Omental fat pad (tissue), 4 donors: ENCODE results near the gene SLC43A3. TPM values are rescaled to one million over a fixed set of nuclear protein-coding genes. Genes with fewer than 3 reads are reported as not detected.

Experiments
- ATAC-seq: fragments of 150-250 bp; one replicate; pipeline ENCODE4 v1.9.1; 2016; ENCODE audit warnings: mild to moderate bottlenecking, moderate library complexity; ENCODE audit not compliant: low FRiP score
- DNase-seq: peaks from one replicate; pipeline ENCODE4 v3.0.0-alpha.2; 2019; ENCODE audit warnings: low spot score
- total RNA-seq, 4 donors: library from RNA; depleted of rRNA; stranded (reverse); fragments of >200 nt; gene quantifications; one replicate each; pipeline ENCODE4 v1.1.0, GENCODE V29; 2016
- TF ChIP-seq, protein P1 (sequence below), 3 donors: fragments of 450-650 bp; IDR thresholded peaks; one replicate each; pipeline ENCODE4 v1.5.1; 2016 to 2017; ENCODE audit warnings: antibody characterized with exemption in 3 of 3, mild to moderate bottlenecking in 3 of 3, moderate library complexity in 2 of 3

Gene SLC43A3
- total RNA-seq, 4 donors from 2014 or later, result 73.3 to 152 (median 112) TPM

- TF ChIP-seq, protein P1, sequence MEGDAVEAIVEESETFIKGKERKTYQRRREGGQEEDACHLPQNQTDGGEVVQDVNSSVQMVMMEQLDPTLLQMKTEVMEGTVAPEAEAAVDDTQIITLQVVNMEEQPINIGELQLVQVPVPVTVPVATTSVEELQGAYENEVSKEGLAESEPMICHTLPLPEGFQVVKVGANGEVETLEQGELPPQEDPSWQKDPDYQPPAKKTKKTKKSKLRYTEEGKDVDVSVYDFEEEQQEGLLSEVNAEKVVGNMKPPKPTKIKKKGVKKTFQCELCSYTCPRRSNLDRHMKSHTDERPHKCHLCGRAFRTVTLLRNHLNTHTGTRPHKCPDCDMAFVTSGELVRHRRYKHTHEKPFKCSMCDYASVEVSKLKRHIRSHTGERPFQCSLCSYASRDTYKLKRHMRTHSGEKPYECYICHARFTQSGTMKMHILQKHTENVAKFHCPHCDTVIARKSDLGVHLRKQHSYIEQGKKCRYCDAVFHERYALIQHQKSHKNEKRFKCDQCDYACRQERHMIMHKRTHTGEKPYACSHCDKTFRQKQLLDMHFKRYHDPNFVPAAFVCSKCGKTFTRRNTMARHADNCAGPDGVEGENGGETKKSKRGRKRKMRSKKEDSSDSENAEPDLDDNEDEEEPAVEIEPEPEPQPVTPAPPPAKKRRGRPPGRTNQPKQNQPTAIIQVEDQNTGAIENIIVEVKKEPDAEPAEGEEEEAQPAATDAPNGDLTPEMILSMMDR (IDR thresholded peaks at IDR 0.05), result no peak
- DNase-seq (no peak), ATAC-seq (no peak)
These were observed 35.8 kb downstream of the SLC43A3 start for GRCh38 chr11:57391111-57391510.

DNA sequence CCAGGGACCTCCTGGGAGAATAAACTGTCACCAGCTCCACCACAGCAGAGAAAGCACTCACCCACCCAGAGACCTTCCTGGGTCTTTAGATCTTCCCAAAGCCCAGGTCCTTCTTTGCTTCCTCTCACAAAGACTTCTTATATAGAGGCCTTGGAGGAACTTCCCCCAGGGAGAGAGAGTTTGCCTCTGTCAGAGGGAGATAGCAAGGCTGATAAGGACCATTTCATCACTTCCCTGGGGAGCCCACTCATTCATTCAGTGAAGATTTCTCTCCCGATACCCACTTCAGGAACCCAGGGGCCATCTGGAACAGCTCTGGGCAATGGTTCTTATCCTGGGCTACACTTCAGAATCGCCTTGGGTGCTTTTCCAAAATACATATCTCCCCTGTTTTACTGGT lies 36.4 kb downstream of the SLC43A3 start, which contains the start of gene PRG2:
Gene PRG2 (minus strand): TSS at position 116 of the 400 bp plus-strand sequence. CDS start 706 bp downstream, outside the sequence.
- DNase-seq (no peak), ATAC-seq (no peak)
- TF ChIP-seq, protein P1 (IDR thresholded peaks at IDR 0.05), result no peak

GRCh38 chr11:57387289-57388030 lies 39.5 kb downstream of the SLC43A3 start:
- DNase-seq (no peak), ATAC-seq (no peak)
- TF ChIP-seq, protein P1 (IDR thresholded peaks at IDR 0.05), result no peak

- ATAC-seq (no peak), DNase-seq (no peak)
- TF ChIP-seq, protein P1 (IDR thresholded peaks at IDR 0.05), result no peak
These were observed 40.6 kb downstream of the SLC43A3 start for GRCh38 chr11:57386178-57386940.

- DNase-seq, result no peak
- TF ChIP-seq, protein P1 (IDR thresholded peaks at IDR 0.05), result no peak
- ATAC-seq, result no peak
These were observed 45.9 kb downstream of the SLC43A3 start, which contains the start of gene PRG3 for GRCh38 chr11:57380975-57381374. Gene PRG3 (minus strand): TSS chr11:57381150. CDS start chr11:57380708, 442 bp downstream.

DNA sequence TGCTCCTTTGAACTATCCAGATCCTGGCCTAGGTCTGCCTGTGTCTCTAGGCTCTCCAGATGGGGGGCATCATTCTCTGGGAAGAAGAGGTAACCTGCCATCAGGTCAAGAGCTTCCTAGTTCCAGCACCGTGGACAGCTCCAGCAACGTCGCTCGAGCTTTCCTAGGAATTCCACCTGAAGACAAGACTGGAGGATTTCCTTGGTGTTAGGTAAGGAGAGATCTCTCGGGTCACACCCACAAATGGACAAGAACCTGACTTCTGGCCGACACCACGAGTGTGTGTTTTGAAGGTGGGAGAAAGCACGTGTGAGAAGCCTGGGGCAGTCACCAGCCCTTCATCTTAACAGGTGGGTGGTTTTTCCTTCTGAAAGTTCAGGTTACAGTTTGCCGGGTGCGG lies 47.2 kb downstream of the SLC43A3 start:
- ATAC-seq (no peak), DNase-seq (no peak)
- TF ChIP-seq, protein P1 (IDR thresholded peaks at IDR 0.05), result no peak
